ENCODE results near the gene CENPE.

- TF ChIP-seq, protein P1, sequence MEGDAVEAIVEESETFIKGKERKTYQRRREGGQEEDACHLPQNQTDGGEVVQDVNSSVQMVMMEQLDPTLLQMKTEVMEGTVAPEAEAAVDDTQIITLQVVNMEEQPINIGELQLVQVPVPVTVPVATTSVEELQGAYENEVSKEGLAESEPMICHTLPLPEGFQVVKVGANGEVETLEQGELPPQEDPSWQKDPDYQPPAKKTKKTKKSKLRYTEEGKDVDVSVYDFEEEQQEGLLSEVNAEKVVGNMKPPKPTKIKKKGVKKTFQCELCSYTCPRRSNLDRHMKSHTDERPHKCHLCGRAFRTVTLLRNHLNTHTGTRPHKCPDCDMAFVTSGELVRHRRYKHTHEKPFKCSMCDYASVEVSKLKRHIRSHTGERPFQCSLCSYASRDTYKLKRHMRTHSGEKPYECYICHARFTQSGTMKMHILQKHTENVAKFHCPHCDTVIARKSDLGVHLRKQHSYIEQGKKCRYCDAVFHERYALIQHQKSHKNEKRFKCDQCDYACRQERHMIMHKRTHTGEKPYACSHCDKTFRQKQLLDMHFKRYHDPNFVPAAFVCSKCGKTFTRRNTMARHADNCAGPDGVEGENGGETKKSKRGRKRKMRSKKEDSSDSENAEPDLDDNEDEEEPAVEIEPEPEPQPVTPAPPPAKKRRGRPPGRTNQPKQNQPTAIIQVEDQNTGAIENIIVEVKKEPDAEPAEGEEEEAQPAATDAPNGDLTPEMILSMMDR (IDR thresholded peaks at IDR 0.05), result no peak
- no peak for TF ChIP-seq POLR2A (IDR thresholded peaks at IDR 0.05)
Observed at GRCh38 chr4:103076747-103077347, 121.3 kb downstream of the CENPE start, which contains the start of gene SLC9B2.

Data from heart left ventricle (tissue), 13 donors.